Measurements from ENCODE around the gene MYO18B.

DNA sequence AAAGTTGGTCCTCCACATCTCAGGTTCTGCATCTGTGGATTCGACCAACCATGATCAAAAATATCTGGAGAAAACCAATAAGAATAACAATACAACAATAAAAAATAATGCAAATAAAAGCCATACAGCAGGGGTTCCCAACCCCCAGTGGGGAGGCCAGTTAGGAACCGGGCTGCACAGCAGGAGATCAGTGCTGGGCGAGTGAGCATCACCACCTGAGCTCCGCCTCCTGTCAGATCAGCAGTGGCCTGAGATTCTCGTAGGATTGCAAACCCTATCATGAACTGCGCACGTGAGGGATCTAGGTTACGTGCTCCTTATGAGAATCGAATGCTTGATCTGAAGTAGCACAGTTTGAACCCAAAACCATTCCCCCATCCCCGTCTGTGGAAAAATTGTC is 25.4 kb upstream of the MYO18B start:
- no peak for TF ChIP-seq CTCF (IDR thresholded peaks at IDR 0.05)
- TF ChIP-seq POLR2A (IDR thresholded peaks at IDR 0.05), result no peak

Data from right lobe of liver (tissue), 4 donors.